Activated CD4-positive, alpha-beta T cell treated with anti-CD3 and anti-CD28 coated beads, Interleukin-2, Interleukin-4, amounts not matched to agents 100 ng/mL and 50 ng/mL, durations not matched to agents 16 hours and 8 hours (primary cell): ENCODE data around the gene SNCB.
A peak's percentile ranks its signal among the peaks of the same experiment; 100 is the strongest.

Experiments
- DNase-seq: peaks from one replicate; pipeline ENCODE4 v3.0.0-alpha.2; 2020; ENCODE audit warnings: low spot score

SNCB gene

DNA sequence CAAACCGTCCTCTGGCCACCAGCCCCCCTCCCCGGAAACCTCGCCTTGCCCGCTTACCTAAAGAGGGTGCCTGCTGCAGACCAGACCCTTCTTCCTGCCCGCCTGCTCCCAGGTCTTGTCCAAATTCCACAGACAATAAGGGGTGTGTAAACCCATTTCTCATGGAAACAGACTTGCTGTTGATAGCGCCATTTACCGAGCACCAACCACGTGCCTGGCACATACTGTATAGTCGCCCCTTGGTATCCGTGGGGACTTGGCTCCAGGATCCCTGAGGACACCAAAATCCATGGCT lies 56.1 kb downstream of the SNCB start:
- DNase-seq: no peak

DNA sequence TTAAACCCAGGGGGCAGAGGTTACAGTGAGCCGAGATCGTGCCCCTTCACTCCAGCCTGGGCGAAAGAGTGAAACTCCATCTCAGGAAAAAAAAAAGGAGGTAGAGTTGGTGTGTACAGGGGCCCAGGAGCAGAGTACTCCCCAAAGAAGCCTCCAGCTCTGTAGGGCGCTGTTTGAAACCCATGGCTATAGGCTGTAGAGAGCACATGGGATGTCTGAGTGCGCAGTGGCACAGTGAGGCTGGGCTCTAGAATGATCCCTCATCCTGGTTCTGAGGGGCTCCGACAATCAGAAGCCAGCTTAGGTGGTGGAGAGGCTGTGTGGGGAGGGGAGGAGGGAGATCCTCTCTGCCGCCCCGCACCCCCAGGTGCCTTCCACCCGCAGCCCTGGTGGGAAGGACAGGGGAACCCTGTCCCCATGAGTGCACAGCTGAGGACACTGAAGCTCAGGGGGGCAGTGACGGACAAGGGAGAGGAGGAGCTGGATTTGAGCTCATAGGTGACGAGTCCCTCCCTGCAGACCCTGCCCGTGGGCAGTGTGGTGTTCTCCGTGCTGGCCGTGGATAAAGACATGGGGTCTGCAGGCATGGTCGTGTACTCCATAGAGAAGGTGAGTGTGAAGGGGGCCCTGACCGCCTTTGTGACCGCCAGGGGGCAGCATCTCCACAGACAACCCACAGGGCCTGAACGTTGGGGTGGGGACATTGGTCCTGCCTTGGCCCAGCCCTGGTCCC lies 56.6 kb downstream of the SNCB start:
- DNase-seq: peak; percentile 75
